Stimulated activated CD8-positive, alpha-beta memory T cell treated with anti-CD3 and anti-CD28 coated beads, Interleukin-15, amount 100 ng/mL, for 48 hours (primary cell): ENCODE results near the gene DUSP9.

Source experiments
- DNase-seq, 2 donors: peaks; one replicate each; pipeline ENCODE4 v3.0.0-alpha.2; 2020; ENCODE audit warnings: low read depth in 2 of 2

DUSP9 gene

GRCh38 chrX:153637121-153638040 lies 9.6 kb upstream of the DUSP9 start:
- DNase-seq: no peak

GRCh38 chrX:153638041-153638371 lies 9.0 kb upstream of the DUSP9 start:
- DNase-seq: no peak

- DNase-seq: no peak
Measured at GRCh38 chrX:153638436-153639176, 8.4 kb upstream of the DUSP9 start.

GRCh38 chrX:153639177-153640044 lies 7.6 kb upstream of the DUSP9 start:
- no peak for DNase-seq

DNA sequence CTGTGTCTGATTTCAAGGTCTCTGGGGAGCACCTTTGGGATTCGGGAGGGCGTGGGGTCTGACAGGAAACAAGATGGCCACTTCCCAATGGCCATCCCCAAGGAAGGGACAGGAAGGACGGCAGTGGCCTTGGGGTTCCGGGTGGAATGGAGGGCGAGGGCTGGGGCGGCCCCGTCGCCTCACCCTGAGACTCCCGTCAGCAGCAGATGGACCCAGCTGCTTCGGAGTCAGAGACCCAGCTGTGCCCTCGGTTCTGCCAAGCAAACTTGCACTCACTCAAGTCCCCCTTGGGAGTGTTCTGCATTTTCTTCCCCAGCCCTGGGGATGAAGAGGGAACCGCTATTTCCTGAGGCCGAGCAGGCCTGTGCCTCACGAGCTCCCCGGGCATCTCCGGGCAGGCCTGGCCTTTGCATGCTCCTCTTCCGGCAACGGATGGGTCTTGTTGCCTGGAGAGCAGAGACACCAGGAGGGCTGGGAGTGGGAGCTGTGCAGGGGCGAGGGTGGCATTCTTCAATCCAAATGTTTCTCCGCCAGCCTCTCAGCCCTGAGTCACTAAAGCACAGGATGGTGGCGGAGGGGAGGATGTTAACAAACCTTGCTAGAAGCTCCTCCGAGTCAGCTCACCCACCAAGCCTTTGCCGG lies 6.8 kb upstream of the DUSP9 start:
- DNase-seq: no peak

DNA sequence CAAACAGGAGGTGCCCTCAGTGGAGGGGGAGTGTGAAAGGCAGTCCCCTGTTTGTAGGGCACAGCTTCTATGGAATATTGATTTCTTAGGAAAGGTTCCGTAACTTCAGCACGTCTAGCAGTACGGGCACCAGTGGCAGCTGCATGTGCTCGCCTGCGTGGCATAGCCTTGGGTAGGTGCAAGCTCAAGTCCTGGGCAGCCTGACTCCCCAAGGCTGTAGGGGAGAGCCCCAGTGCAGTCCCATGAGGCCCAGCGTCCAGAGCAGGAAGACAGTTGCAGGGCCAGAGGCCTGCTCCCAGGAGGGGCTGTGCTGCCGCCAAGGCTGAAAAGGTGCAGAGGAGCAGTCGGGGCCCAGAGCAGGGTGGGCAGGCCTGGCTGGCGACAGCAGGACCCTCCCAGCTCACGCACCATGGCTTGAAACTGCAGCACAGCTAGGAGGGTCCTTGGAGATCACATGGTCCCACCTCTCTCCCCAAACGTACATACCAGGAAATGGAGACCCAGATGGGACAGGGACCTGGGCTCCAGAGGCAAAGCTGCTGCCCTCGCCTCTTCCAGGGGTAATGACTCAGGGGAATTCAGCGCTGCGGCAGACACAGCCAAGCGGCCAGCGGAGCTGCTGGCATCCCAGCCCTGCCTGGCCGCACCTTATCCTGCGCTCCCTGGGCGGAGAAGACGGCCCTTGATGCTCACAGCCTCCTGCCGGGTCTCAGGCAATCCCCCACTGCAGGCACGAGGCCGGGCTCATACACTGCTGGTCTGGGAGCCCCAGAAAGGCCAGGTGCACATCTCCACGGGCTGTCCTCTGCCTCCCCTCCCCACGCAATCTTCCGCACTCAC lies 6.0 kb upstream of the DUSP9 start:
- no peak for DNase-seq

DNA sequence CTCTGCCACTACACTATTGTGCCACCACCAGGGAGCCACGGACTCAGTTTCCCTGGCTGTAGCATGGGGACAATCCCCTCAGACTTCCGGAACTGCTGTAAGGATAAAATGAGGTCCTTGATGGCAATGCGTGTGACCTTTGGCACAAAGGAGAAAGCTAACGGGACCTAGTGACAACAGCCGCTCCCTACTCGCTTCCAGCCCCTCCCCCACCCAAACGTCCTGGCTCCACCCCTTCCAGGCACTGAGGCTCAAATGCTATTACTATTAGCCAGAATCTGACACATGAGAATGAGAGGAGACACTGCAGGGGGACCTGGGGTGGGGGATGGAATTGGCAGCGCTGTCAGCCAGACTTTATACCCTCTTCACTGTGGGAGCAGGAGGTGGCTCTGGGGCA lies 5.4 kb upstream of the DUSP9 start:
- no peak for DNase-seq

GRCh38 chrX:153642051-153642654 lies 4.8 kb upstream of the DUSP9 start:
- DNase-seq: no peak

GRCh38 chrX:153642655-153643430 lies 4.2 kb upstream of the DUSP9 start:
- no peak for DNase-seq

DNA sequence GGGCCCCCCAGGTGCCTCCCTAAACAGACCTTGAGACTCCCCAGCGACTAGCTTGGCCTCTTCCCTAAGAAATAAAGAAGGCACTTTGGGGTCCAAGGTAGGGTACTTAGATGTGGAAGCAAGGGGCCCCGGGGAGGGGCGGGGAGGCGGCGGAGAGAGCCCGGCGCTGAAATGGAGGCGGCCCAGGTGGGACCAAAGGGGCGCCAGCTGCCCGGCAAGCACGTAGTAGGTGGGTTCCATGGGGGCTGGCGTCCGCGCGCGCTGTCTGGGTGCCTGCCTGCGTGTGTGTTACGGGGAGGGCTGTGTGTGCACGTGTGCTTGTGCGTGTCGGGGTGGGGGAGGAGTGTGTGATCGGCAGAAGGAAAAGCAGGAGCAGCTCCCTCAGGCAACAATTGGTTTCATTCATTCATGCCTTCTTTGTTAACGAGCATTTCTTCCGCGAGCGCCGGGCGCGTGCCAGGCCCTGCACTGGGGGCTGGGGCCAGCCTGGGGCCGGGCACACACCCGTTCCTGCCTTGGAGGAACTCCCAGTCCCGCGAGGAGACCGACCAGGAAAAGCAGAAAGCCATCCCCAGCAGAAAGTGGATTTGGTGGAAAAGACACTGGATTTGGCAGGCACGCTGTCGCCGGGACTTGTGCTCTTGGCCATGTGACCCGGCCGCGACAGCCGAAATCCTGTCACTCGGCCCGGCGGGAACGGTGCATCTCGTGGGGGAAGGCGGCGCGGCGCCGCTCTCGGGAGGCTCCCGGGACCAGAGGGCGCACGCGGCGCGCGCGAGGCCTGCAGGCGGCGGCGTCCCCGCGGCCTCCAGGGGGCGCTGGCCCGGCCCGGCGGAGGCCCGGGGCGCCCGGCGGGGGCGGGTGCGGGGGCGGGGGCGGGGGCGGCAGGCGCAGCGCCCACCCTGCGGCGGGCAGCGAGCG lies 3.3 kb upstream of the DUSP9 start:
- DNase-seq: no peak

- DNase-seq: no peak
Measured at GRCh38 chrX:153644356-153645125, 2.5 kb upstream of the DUSP9 start.

- no peak for DNase-seq
Measured at GRCh38 chrX:153645151-153645550, 1.9 kb upstream of the DUSP9 start.

DNA sequence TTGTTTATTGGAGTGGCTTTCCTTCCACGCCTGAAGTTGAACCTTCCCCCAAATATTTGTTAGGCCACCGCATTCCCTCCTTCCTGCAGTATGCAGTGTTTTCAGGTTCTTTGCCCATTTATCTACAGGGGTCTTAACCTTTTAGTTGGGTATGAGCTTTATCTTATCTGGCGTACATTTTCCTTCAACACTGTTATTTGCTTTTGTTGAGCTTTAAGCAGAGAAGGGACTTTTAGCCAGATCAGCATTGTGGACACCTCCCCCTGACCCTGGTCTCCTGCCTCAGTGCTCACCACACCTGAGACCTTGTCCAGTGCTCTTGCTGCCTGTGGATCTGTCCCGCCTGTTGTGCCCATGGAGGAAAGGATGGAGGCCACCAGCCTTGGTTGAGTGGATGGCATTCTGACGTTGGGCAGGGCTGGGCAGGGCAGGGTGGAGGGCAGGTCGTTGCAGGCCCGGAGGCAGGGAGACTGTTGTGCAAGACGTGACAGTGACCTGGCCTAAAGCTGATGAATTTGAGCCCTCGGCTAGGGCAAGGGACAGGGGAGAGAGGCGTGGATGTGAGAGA lies 998 bp upstream of the DUSP9 start:
- DNase-seq: no peak

DNA sequence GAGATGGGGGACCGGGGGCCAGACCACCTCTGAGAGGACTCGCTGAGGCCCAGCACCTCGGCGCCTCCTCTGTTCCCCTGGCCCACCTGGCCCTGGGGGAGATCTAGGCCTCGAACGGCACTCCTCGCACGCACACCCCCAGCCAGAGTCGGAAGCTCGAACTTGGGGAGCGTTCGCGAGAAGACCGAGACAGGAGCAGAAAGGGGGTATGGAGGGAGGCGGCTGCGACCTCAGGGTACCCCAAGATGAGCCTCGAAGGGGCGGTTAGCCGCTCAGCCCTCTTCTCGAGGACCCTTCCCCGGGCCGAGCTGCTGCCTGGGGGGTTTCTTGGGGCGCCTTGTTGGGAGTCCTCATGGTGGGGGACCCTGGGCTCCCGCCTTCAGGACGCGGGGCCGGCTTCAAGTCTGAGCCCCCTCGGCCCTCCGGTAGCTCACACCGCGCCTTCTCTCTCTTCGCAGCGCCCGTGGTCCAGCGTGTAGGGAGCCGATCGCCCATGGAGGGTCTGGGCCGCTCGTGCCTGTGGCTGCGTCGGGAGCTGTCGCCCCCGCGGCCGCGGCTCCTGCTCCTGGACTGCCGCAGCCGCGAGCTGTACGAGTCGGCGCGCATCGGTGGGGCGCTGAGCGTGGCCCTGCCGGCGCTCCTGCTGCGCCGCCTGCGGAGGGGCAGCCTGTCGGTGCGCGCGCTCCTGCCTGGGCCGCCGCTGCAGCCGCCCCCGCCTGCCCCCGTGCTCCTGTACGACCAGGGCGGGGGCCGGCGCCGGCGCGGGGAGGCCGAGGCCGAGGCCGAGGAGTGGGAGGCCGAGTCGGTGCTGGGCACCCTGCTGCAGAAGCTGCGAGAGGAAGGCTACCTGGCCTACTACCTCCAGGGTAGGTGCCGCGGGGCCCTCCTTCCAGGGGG lies 706 bp downstream of the DUSP9 start:
- DNase-seq: no peak

GRCh38 chrX:153648358-153649177 lies 1.6 kb downstream of the DUSP9 start:
- no peak for DNase-seq
